ENCODE data around the gene TRAPPC2L.
"Not testable (repeated sequence)": the region's sequence is repeated elsewhere in the genome, so short reads cannot be mapped to it uniquely, and the experiment has no call there.

TRAPPC2L gene

DNA sequence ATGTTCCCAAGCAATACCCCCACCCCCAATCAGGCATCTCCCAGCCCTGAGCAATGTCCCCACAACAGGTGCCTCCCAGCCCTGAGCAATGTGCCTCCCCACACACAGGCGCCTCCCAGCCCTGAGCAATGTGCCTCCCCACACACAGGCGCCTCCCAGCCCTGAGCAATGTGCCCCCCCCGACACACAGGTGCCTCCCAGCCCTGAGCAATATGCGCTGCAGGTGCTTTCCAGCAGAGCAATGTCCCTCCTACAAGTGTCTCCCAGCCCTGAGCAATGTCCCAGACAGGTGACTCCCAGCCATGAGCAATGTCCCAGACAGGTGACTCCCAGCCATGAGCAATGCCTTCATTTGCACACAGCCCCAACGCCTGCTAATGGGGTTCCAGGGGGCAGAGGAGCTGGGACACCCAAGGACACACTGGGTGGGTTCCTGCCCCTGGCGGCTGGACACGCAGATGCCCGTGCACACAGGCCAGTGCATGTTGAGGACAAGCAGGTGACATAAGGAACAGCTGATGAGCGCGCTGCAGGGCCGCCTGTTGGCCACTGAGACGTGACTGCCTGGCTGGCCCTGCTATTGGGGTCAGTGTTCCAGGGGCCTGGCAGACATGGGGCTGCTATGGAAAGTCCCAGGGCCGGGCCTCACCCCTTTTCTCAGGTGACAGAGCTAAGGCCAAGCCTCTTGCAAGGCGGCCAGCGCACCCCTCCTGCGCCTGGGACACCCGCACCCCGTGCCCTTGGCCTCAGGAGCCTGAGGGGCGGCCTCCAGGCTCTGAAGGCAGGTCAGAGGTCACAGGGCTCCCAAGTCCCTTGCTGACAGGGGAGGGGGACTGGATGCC, 36.4 kb downstream of the TRAPPC2L start:
- DNase-seq (ENCODE audit: low read depth) = no peak

GRCh38 chr16:88894266-88894665, 37.3 kb downstream of the TRAPPC2L start:
- DNase-seq (ENCODE audit: low read depth) = not testable (repeated sequence)

- DNase-seq (ENCODE audit: low read depth) = no peak
Measured at GRCh38 chr16:88894681-88895300, 37.9 kb downstream of the TRAPPC2L start.

- no peak for DNase-seq (ENCODE audit: low read depth)
Measured at GRCh38 chr16:88895335-88895734, 38.4 kb downstream of the TRAPPC2L start.

DNA sequence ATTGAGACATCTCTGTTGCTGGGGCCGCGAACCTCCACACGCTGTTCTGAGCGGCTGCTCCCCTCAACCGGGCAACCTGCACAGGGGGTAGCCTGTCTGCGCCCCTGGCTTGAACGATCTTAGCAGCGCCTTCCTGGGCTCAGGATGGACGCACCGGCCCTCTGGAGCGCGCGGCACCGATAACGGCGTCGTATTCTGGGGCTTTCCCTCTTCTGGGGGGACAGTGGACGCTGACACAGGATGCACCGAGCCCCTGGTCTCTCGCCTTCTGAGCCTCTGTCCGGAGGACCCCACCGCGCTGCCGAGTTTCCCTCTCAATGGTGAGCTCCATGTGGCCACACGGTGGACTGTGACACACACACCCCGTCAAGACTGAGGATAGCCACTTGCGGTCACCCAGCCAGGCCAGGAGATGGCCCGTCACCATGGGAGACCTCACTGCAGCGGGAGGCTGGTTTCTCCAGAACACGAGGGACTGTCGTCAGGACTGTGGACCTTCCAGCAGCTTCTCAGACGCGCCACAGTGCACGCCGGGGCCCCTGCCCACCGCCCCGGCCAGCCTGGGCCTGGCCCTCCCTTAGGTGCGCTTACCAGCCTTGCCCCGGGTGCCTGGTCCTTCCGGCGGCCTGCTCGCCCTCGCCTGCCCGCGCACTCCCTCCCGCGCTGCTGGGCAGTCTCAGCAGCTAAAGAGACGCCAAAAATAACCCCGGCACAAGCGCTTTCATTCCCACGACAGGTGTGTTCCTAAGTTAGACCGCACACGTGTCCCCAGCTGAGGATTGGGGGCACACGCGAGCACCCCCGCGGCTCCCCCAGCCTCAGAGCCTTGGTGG, 39.5 kb downstream of the TRAPPC2L start:
- DNase-seq (ENCODE audit: low read depth) = no peak

DNA sequence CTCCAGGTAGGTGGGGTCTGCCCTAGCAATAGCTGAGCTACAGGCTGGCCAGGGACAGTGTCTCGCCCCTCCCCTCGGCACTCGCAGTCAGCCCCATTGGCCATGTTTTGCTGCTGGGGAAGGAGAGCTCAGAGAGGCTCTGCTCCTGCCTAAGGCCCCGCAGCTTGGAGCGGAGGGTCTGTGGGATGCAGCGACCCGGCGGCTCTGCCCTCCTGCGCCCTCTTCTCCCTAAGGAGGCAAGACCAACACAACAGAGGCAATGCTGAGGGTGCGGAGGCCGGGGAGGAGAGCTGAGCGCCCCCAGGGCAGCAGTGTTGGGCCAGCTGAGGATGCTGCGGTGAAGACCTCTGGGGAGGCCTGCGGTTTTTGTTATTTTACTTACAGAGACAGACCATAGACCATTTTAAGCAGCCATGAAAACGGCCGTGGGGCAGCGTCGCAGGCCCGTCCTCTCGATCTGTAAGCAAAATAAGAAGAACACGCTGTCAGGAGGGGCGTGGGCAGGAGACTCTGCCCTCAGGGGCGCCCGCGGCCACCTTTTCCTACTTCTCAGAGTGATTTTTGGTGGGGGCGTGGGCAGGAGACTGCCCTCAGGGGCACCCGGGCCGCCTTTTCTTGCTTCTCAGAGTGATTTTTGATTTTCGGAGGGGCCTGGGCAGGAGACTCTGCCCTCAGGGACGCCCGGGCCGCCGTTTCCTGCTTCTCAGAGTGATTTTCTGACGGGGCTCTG, 40.9 kb downstream of the TRAPPC2L start:
- no peak for DNase-seq (ENCODE audit: low read depth)

- DNase-seq (ENCODE audit: low read depth) = no peak
Measured at GRCh38 chr16:88899901-88900661, 43.2 kb downstream of the TRAPPC2L start.

DNA sequence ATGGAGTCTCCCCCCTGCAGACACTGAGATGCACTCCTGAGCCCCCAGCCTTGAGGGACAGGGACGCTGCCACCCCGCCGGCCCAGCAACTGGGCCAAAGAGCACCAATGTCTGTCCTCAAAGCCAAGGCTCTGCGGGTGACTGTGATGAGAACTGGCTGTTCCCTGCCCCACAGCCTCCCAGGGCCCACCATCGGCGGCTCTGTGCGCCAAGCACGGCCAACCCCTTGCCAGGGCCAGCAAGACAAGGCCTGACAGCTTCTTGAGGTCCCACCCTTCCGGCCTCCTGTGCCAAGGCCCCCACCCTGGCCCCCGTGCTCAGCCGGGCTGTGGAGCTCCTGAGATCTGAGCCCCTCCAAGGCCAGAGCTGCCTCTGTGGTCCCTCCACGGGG, 43.7 kb downstream of the TRAPPC2L start:
- DNase-seq (ENCODE audit: low read depth) = no peak

- DNase-seq (ENCODE audit: low read depth) = no peak
Measured at GRCh38 chr16:88901718-88902337, 44.9 kb downstream of the TRAPPC2L start.

- no peak for DNase-seq (ENCODE audit: low read depth)
Measured at GRCh38 chr16:88902744-88903143, 45.8 kb downstream of the TRAPPC2L start.

- no peak for DNase-seq (ENCODE audit: low read depth)
Measured at GRCh38 chr16:88903267-88903666, 46.3 kb downstream of the TRAPPC2L start.

- no peak for DNase-seq (ENCODE audit: low read depth)
Measured at GRCh38 chr16:88904676-88905365, 47.9 kb downstream of the TRAPPC2L start.

- no peak for DNase-seq (ENCODE audit: low read depth)
Measured at GRCh38 chr16:88905563-88905962, 48.6 kb downstream of the TRAPPC2L start.

GRCh38 chr16:88906020-88906419, 49.1 kb downstream of the TRAPPC2L start:
- no peak for DNase-seq (ENCODE audit: low read depth)

DNA sequence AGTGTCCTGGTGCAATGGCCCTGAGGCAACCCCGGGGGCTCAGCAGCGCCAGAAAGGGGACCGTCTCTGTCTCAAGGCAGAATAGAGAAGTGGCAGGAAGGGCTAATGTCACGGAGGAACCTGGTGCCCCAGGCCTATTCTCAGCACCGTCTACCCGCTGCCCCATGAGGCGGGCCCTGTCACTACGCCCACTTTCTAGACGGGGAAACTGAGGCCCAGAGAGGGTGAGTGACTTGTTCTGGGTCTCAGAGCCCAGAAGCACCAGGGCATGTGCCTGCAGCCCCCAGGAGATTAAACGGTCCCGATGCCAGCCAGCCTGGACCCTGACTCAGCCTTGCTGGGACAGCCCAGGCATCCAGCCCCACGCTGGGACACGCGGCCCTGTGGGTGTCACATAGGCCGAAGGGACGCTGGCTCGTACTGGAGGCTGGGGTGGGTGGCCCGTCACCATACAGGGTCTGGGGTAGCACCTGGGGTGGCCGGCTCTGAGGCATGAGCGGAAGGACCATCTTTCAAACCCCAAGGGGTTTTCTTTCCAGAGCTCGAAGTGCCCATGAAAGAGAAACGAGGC, 49.7 kb downstream of the TRAPPC2L start:
- no peak for DNase-seq (ENCODE audit: low read depth)

DNA sequence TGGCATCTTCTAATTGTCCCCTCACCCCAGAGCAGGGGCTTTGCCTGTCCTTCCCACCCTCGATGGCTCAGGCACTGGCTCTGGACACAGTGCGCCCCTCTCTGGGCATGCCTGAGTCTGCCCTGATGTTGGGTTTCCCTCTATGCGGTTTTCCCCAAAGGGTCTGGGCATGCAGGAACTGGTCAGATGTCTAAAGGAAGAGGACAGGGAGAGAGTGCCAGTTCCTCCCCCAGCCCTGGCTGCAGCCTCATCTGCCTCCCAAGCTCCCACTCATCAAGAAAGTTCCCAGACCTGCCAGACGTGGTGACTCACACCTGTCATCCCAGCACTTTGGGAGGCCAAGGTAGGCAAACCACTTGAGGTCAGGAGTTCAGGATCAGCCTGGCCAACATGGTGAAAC, 50.8 kb downstream of the TRAPPC2L start:
- no peak for DNase-seq (ENCODE audit: low read depth)

DNA sequence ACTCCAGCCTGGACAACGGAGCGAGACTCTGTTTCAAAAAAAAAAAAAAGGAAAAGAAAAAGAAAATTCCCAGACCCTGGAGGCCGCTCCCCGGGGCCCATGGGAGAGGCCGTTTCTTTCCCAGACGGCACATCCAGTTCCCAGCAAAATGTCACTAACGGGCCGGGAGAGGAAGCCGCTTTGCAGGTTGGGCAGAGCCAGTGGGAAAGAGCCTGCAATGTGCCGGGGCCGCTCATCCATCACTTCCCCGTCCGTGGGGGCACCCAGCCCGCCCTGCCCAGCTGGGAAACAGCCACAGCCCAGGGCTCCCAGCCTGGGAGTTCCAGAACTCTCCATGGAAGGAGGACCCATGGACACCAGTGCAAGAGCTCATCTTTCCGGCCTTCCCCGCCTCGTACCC, 51.4 kb downstream of the TRAPPC2L start:
- DNase-seq (ENCODE audit: low read depth) = no peak

DNA sequence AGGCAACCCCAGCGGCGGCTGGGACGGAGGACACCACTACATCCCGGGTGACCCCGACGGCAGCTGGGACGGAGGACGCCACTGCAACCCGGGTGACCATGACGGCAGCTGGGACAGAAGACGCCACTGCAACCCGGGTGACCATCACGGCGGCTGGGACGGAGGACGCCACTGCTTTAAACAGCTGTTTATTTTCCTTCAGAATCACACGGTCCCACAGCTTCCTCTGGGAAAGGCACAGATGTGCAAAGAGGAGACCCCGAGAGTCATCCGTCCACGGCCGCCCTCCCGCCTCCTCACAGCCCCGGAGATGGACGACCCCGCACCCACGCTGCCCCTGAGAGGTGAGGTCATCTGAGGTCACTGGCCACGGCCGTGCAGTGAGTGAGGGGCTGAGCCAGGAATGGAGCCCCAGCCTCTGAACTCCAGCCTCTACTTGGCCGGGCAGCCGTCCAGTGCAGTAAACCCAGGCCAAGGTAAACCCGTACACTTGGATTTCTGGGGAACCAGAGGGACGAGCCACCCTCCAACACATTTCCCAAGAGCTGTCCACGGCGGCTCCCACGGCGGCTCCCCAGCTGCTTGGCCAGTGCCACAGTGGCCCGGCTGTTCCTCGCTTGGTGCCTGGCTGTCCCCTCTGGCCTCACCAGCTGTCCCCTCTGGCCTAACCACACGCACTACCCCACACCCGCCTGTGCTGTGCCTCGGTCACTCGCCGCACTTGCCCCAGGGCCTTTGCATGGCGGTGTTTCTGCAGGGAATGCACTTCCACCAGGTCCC, 52.7 kb downstream of the TRAPPC2L start:
- no peak for DNase-seq (ENCODE audit: low read depth)

Measured in activated T-cell treated with anti-CD3 and anti-CD28 coated beads for 1 hour (primary cell).